GM12864 (cell line): ENCODE results near the gene PLSCR3.

Experiments
- DNase-seq: peaks from one replicate; pipeline ENCODE4 v3.0.0-alpha.2; 2011; ENCODE audit warnings: low read depth
- H3K4me3 ChIP-seq: 2 replicates; pipeline ENCODE4 v1.5.1; 2011; ENCODE audit warnings: mild to moderate bottlenecking, low read depth, low read length, control low read depth
- TF ChIP-seq, protein P1 (sequence below): IDR thresholded peaks from 2 replicates; pipeline ENCODE4 v1.5.1; 2011; ENCODE audit warnings: low read depth, mild to moderate bottlenecking, moderate library complexity, low read length, control low read depth, inconsistent platforms; ENCODE audit errors: missing control alignments

The PLSCR3 gene

DNA sequence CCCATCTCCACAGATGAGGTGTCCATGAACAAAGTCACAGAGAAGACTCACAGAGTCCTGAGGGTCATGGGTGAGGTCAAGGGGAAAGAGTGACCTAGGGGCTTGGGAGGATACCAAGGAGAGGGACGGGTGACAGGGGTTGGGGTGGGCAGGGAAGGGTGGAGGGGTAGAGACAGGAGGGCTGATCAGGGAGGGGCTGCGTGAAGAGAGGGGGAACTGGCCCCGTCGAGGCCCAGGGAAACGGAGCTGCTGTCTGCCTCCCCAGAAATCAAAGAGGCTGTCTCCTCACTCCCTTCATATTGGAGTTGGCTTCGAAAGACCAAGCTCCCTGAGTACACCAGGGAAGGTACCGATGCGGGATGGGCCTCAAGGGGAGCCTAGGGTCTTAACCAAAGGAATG lies 38.8 kb downstream of the PLSCR3 start:
- no peak overlapping the region for H3K4me3 ChIP-seq
- DNase-seq, result no peak
- TF ChIP-seq, protein P1, sequence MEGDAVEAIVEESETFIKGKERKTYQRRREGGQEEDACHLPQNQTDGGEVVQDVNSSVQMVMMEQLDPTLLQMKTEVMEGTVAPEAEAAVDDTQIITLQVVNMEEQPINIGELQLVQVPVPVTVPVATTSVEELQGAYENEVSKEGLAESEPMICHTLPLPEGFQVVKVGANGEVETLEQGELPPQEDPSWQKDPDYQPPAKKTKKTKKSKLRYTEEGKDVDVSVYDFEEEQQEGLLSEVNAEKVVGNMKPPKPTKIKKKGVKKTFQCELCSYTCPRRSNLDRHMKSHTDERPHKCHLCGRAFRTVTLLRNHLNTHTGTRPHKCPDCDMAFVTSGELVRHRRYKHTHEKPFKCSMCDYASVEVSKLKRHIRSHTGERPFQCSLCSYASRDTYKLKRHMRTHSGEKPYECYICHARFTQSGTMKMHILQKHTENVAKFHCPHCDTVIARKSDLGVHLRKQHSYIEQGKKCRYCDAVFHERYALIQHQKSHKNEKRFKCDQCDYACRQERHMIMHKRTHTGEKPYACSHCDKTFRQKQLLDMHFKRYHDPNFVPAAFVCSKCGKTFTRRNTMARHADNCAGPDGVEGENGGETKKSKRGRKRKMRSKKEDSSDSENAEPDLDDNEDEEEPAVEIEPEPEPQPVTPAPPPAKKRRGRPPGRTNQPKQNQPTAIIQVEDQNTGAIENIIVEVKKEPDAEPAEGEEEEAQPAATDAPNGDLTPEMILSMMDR, result no peak

GRCh38 chr17:7355053-7355452 lies 39.3 kb downstream of the PLSCR3 start, which contains the start of gene TMEM95:
Gene TMEM95 (plus strand): TSS chr17:7355156. CDS start chr17:7355205, 49 bp downstream.
- H3K4me3 ChIP-seq, result no peak within 1 kb of the TSS
- TF ChIP-seq, protein P1, result no peak
- DNase-seq, result no peak

- DNase-seq, result no peak
- TF ChIP-seq, protein P1, result no peak
- no peak overlapping the region for H3K4me3 ChIP-seq
These were observed 40.0 kb downstream of the PLSCR3 start for GRCh38 chr17:7354262-7354843.

GRCh38 chr17:7352910-7353635 lies 41.3 kb downstream of the PLSCR3 start:
- peak overlapping the region; percentile 56; the same call in 1 of the 2 replicates for H3K4me3 ChIP-seq
- no peak for DNase-seq
- TF ChIP-seq, protein P1, result no peak

DNA sequence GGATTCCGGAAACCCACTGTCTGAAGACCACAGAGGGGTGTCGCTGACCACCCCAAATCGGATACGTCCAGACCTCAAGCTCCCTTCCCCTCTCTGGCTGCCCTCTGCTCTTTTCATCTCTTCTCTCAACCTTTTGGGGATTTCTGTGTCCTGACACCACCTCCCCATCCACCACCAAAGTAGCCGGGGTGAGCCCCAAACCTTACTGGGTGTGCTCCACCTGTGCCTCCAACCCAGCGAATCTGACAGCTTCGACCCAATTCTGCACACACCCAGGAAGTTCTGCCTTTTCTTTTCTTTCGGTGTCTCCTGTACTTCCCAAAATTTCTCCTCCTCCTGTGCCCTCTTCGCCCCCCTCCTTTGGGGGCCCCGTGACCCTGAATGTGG lies 41.8 kb downstream of the PLSCR3 start:
- TF ChIP-seq, protein P1, result peak; percentile 72
- no peak for DNase-seq
- peak overlapping the region; percentile 56 for H3K4me3 ChIP-seq

DNA sequence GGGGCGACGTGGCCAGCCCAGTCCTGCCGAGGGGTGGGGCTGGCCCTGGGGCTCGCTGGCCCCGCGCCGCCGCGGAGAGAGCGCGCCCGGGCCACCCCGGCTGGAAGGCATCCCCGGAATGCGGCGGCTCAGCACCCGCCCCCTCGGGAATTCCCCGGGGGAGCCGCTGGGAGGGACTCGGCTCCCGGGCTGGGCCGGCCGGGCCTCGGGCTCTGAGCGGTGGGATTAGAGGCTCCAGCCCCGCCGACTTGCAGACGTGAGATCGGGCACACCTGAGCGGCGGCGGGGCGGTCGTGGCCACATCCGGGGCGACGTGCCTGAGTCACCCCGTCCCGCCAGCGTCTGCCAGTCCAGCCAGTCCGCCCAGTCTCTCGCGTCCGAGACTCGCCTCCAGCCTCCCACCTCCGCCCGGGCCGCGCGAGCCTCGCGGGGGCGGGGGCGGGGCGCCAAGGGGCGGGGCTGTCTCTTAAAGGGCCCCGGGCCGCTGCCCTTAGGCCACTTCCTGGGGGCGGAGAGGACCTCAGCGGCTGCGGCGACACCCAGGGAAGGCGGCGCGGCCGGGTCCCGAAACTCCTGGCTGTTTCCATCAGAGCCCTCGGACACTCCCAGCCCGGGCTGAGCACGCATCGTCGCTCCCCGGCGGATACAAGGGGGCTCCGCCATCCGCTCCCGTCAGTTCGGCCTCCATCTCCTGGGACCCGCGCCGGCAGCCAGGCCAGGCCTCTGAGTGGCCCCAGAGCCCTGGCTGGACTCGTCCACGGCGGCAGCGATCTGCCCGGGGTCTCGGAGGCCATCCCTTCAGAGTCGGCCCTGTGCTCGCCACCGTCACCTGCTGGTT lies 42.4 kb downstream of the PLSCR3 start, which contains the start of gene KCTD11:
Gene KCTD11, plus strand, starts transcription at position 498 of the 838 bp plus-strand sequence.
- peak; percentile 50 for DNase-seq
- peak within 1 kb of the TSS; percentile 56 for H3K4me3 ChIP-seq
- TF ChIP-seq, protein P1, result no peak
